Vagina (tissue), 2 donors: ENCODE data around the gene GLI3.

Source experiments
- CTCF ChIP-seq, 3 experiments: fragments of 450-650 bp in 2 of 3; fragments of 200-600 bp in 1 of 3; sonication (generic) in 1 of 3; IDR thresholded peaks; one replicate each; pipeline ENCODE4 v1.5.1; 2017 to 2019; ENCODE audit warnings: antibody characterized with exemption in 3 of 3, mild to moderate bottlenecking in 2 of 3, moderate library complexity in 2 of 3
- POLR2AphosphoS5 ChIP-seq, 2 donors: sonication (generic); formaldehyde crosslinking; IDR thresholded peaks; one replicate each; pipeline ENCODE4 v1.9.0; 2017; ENCODE audit warnings: antibody characterized with exemption in 2 of 2, mild to moderate bottlenecking in 2 of 2, low read depth in 1 of 2; ENCODE audit not compliant: insufficient read depth in 1 of 2

DNA sequence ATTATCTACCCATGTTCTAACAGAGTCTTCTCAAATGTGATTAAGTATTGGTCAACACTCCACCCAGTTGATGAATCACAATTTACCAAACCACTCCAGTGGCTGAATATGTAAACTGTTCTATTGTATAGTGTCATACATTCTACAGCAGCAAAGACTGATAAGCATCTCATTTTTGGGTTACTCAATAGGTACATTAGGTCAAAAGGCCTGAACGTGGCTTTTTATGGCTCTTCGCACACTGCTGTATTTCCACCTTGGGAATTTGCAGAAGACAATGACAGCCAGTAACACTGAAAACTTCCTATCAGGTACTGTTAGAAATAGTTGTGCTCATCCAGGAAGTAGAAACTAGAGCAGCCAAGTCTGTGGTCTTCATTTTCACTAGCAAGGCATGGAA, 166.9 kb downstream of the GLI3 start:
- TF ChIP-seq CTCF (IDR thresholded peaks at IDR 0.05) (no peak), POLR2AphosphoS5 (IDR thresholded peaks at IDR 0.05; ENCODE audit: insufficient read depth in 1 of 2, low read depth in 1 of 2) (no peak)
